HG02759 (cell line): ENCODE data around the gene KTN1.

Experiments
- ATAC-seq: cut with Tn5 transposase; IDR thresholded peaks from one replicate; pipeline ENCODE4 v1.9.1; 2021; ENCODE audit warnings: mild to moderate bottlenecking, moderate library complexity; ENCODE audit not compliant: unreplicated experiment

Gene KTN1

DNA sequence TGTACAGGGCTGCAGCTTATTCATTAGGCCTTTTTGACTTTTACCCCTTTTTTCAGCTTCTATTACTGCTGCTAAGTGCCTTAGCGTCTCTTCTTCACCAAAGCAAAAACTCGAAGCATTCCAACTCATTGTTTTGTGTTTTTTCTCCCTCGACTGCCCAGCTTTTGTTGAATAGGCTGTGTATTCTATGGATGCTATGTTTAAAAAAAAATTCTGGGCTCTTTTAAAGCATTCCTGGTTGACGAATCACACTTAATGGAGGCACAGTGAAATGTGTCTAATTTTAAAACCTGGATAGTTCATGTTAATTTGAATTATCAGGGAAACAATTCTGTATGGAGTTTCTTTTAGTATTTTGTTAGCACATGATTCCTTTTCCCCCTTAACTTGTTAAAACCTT lies 29.7 kb downstream of the KTN1 start:
- no peak for ATAC-seq

DNA sequence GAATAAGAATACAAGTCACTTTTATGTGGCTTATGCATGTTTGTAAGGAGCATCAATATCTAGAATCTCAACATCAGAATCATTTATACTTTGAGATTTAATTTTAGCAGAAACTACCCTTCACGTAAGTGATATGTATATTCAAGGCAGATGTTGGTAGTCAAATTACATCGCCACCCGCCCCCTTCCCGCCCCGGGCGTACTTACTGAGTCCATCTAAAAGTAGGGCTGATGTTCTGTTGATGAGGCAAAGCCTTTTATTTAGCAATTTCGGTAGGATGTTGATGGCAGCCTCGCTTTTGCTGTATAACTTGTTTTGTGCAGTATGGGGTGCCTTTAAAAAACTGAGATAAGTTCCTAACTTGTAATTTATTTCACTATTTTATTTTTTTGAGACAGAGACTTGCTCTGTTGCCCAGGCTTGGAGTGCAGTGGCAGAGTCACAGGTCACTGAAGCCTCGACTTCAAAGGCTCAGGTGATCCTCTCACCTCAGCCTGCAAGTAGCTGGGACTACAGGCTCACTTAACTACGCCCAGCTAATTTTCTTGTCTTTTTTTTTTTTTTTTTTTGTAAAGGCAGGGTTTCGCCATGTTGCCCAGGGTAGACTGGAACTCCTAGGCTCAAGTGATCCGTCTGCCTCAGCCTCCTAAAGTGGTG lies 30.8 kb downstream of the KTN1 start:
- no peak for ATAC-seq

DNA sequence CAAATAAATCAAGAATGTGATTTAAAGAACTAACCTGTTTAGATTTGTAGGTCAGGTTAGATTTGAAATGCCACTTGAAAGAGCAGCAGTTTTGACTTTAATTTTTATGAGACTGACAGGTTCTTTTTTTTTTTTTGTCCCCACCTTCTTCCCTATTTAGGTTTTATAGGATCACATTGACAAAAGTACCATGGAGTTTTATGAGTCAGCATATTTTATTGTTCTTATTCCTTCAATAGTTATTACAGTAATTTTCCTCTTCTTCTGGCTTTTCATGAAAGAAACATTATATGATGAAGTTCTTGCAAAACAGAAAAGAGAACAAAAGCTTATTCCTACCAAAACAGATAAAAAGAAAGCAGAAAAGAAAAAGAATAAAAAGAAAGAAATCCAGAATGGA lies 31.9 kb downstream of the KTN1 start:
- ATAC-seq, result no peak

DNA sequence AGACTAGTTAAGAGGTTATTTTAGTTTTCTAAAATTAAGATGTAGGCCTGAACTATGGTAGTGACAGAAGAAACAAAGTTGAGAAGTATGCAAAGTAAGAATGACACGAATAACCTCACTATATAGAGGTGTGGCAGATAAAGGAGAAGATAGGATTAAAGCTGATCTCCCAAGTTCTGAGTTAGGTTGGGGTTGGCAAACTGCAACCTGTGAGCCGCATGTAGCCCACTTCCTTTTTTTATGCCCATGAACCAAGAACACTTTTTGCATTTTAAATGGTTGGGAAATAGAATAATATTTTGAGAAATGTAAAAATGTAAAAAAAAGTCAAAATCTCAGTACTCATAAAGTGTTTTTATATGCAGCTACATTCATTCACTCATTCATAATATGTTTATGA lies 34.3 kb downstream of the KTN1 start:
- ATAC-seq, result no peak

DNA sequence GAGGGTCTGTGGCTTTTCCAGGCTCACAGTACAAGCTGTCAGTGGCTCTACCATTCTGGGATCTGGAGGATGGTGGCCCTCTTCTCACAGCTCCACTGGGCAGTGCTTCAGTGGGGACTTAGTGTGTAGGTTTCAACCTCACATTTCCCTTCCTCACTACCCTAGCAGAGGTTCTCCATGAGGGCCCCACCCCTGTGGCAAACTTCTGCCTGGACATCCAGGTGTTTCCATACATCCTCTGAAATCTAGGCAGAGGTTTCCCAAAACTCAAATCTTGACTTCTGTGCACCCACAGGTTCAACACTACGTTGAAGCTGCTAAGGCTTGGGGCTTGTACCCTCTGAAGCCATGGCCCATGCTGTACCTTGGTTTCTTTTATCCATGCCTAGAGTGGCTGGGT lies 40.3 kb downstream of the KTN1 start:
- ATAC-seq, result no peak

DNA sequence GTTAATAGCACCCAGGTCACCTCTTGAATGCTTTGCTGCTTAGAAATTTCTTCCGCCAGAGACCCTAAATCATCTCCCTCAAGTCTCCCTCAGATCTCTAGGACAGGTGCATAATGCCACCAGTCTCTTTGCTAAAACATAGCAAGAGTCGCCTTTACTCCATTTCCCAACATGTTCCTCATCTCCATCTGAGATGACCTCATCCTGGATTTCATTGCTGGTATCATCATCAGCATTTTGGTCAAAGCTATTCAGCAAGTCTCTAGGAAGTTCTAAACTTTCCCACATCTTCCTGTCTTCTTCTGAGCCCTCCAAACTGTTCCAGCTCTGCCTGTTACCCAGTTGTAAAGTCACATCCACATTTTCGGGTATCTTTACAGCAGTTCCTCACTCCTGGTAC lies 41.0 kb downstream of the KTN1 start:
- ATAC-seq, result no peak

DNA sequence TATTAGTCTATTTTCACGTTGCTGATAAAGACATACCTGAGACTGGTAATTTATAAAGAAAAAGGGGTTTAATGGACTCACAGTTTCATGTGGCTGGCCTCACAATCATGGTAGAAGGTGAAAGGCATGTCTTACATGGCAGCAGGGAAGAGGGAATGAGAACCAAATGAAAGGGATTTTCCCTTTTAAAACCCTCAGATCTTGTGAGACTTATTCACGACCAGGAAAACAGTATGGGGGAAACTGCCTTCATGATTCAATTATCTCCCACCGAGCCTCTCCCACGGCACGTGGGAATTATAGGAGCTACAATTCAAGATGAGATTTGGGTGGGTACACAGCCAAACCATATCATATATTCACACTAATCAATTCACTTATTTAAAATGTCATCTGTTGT lies 41.4 kb downstream of the KTN1 start:
- ATAC-seq, result no peak

DNA sequence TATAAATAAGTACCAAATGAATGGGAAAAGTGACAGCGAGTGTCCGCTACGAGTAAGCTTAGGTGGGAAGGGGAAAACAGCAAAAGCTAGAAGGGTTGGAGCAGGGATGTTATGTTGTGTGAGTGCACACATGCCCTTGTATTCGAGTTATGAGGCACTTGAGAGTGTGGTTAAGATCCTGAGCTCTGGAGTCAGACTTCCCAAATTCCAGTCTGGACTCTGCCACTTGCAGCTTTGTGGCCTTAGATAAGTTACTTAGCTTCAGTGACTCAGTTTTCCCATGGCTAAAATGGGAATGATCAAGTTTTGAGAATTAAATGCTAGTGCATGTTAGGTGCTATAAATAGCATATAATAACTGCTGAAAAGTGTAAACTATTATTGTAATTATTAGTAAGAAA lies 44.9 kb downstream of the KTN1 start:
- no peak for ATAC-seq

DNA sequence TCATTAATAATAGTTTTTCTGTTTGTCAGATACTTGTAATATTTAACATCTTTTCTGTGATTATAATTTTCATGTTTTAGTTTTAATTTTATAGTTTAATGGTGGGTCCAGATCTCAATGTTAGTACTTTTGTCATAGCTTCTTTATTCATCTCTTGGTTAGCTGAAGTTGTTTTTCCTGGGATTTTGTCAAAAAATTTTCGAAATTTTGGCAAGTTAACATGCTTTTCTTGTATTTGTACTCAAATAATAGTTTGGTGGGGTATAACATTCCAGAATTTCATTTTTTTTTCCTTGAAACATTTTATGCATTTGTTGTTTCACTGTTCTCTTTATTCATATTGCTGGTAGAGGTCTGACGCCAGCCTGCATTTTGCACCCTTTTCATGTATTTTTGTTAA lies 45.5 kb downstream of the KTN1 start:
- no peak for ATAC-seq

DNA sequence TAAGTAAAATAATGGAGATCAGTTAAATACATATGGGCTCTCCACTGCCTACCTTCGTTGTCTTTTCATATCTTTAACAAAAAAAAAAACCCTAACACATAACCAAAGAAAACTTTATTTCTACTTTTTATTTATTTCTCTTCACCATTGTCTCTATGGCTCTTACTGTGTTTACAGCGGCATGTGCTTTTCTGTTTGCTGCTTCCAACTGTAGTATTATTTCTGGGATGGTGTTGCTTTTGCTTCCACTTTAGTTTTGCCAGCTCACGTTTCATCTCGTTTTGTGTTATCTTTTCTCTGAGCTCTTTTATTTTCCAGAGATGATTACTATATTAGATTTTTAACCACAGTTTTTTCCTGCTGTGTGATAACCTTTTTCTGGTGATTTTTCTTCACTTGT lies 46.1 kb downstream of the KTN1 start:
- ATAC-seq, result no peak

DNA sequence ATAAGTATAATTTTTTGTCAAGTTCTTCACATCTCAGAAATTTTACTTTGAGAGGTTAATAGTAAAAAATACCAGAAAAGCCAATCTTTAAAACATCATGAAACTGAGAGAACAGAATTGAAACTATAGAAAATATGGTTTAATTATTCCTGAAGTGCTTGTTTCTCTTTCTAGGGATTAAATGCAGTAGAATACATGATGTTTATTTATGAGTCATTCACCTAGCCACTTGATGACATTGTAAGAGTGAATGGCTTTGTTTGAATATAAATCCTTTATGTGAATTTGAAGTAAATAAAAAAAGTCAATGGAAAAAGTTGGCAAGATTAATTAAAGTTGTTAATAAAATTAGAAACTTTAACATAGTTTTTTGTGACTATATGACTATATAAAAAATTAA lies 48.4 kb downstream of the KTN1 start:
- no peak for ATAC-seq

DNA sequence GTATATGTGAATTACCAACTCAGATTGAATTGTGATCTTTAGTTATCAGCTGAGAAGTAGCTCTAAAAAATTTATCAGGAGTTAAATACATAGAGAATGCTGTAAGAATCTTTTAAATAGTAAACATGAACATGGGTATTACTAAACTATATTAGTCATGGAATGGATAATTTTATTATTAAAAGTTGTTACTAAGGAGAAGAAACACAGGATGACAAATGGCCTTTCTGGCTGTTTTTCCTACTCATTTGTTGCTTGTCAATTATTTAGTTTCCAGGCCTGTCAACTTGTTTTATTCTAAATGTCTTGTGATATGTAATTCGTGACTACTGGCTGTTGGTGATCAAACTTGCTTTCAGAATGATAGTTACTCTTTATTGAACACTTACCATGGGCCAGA lies 58.7 kb downstream of the KTN1 start:
- no peak for ATAC-seq

DNA sequence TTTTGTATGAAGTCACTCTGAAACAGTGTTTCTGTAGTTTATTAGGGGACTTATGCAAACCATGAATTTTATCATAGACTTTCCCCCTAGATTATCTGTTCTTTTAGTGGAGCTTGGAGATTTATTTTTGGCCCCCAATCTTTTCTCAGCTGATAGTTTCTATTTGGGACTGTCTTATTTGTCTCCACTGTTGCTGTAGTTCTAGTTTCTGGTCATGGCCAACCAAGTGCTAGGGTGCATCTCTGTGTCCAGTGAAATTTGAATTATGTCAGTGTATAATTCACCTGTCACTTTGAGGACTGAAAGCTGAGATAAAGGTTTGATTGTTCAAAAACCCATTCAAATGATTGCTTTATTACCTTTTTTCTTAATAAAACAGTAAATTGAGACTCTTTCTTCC lies 61.3 kb downstream of the KTN1 start:
- no peak for ATAC-seq

DNA sequence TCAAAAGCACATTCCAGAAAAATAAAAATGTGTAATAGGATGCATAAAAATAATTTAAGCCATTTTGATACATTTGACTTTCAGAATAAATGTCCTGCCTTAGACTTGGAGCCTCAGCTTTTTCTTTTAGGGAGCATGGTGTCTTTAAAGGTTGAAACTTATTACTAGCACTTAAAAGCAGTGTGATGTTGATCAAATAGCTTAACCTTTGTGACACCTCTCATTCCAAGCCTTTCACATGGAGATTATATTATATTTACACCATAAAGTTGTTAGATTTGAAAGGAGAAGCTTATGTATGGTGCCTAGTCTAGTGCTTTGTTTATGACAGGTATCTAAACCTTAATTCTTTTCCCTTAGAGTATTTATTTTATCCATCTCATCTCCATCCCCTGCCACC lies 61.9 kb downstream of the KTN1 start:
- ATAC-seq, result no peak

DNA sequence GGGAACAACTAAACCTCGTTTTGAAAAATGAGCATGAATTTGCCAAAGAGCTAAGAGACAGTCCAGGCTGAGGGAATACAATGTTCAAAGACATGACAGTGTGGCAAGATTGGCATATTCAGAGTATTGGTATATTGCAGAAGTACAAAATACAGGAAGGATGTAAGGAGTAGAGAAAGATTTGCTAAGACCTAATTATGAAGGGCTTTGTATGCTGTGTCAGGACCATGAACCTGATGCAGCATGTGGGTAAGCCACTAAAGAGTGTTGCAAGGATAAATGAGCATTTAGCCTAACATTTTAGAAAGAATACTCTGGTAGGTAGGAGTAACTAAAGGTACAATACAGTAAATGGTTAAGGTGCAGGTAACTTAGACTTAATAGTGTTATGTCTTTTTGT lies 65.1 kb downstream of the KTN1 start:
- ATAC-seq, result no peak

DNA sequence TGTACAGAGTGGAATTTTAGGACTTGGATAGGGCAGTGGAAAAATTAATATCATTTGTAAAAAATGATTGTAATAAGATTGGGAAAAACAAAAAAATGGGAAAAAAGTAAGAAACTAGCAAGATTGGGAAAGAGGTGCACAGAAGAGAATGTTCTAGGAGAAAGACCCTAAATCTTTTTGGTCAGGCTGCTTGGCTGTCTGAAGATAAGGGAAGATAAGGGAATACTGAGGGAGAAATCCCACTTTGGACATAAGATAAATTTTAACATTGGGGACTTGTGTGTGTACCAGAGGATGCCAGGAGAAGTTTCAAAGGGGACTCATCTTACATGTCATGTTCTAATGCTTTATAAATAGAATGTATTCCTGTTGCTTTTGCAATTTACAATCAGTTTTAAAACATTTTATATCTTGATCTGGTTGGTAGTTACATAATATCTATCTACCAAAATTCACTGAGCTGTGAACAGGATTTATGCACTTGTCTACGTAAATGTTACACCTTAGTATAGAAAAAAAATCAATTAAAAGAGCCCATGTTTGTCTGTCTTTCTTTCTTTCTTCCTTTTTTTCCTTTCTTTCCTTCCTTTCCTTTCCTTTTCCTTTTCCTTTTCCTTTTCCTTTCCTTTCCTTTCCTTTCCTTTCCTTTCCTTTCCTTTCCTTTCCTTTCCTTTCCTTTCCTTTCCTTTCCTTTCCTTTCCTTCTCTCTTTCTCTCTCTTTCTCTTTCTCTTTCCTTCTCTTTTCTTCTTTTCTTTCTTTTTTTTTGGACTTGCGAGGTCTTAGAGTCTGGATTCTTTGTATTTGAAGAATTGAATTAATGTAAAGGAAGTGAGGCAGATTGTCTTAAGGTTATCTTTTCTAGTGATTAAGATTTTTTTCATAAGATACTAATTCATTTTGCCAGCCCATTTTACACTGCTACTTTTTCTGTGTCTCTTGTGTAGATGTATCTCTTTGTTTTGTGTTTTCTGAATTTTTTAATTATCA lies 66.1 kb downstream of the KTN1 start:
- ATAC-seq, result no peak

DNA sequence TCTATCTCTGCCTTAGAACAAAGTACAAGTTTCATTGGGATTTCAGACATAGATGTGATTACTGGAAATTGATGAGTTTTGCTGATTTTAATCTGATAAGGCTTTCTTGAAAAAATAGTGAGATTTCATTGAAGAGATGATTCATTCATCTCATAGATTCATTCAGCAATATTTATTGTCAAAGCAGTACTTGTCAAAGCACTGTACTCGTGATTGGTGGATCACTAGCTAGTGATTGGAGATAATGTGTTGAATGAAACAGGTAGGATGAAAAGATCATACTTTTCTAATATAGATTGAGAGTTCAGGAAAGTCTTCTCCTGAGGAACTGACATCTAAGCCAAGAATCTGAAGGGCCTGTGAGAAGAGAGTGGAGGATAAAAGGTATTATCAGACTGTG lies 71.0 kb downstream of the KTN1 start:
- no peak for ATAC-seq

DNA sequence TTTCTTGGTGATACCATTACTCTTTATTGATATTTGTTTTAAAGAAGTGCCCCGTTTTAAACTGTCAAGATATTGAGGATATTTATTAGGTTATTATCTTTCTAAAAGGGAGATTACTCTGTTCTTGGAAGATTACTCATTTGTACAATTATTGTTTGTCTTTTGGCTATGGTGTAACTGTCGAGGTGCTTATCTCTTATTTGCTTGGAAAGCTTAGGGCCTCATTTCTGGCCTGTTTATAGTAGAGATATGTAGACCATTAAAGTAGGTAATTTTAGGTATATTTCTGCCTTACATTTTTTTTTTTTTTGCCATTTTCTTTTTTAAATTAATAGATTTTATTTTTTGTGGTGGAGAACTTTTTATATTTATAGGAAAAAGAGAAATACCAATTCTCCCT lies 74.2 kb downstream of the KTN1 start:
- ATAC-seq, result no peak

DNA sequence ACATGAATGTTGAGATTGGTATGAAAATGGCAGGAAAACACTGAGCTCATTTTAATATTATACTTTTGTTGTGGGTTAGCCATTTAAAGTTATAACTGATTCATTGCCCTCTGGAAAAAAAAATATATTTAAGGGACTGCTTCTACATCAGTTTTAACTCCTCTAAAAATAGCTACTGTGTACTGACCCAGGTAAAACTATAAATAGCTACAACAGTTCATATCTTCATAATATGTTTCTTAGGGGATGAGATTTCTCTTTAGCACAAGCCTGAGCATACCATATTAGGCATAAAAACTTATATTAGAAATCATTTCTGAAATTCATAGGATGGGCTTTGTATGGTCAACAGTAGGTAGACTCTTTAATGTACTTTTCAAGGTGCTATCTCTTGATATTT lies 81.0 kb downstream of the KTN1 start:
- no peak for ATAC-seq

DNA sequence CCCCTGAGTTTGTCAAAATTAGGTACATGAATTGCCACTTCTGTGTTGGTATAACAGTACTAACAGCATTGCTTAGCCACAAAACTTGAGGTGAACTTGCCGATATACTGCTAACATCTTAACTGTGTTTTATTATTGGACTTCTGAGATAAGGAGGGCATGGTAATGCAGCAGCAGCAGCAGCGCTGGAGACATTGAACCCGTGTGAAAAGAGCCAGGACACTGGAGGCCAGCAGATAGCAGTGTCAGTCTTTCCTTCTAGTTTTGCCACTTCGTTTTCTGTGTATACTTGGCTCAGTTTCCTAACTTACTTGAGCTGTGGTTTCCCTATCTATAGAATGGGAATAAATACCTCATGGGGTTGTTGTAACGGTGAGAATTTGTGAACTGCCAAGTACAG lies 82.7 kb downstream of the KTN1 start:
- no peak for ATAC-seq

DNA sequence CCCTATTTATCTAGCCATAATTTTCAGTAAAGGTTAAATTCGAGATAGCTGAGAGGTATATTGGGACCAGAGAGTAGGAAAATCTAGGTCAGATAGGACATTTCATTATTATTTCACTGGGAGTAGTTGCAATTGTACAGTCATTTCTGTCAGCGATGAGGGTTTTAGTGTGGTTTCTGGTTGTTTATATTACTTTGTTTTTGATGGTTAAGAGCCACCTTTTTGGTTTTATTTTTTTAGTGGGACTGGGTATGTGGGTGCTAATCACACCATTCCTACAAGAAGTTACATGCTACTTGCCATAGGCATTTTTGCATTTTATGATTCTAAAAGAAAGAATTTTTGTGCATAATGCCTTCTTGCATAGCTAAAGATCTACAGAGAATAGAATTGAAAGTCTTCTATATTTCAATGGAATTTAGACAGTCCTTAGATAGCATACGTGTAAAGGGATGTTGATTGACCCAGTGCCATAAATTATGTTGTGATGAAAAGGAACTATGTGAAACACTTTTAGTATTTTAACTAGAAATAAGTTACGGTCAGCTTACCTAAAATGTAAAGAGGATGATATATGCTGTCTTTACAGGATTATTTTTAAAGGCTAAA lies 85.2 kb downstream of the KTN1 start:
- no peak for ATAC-seq

DNA sequence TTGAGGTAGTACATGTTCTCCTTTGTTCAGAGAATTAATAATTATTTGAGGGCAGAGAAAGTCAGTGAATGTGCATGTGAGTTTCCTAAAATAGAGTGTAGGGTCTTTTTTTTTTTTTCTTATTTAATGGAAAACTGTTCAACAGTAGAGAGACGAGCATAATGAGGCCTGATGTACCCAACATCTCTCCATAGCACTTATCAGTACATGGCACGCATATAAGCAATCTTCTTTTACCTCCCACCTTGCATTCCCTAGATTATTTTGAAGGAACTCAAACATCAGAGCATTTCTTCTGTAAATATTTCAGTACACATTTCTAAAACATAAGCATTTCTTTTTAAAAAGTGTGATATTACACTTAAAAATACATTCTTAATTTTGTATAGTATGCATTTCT lies 87.8 kb downstream of the KTN1 start:
- ATAC-seq, result no peak
